HepG2 (cell line): ENCODE measurements around the gene POLE. TPM values are rescaled to one million over a fixed set of nuclear protein-coding genes. Genes with fewer than 3 reads are reported as not detected.

ENCODE experiments used
- FOXJ3 ChIP-seq: sonication (generic); formaldehyde crosslinking; IDR thresholded peaks from 2 replicates; pipeline ENCODE4 v1.4.0; 2020; ENCODE audit warnings: missing genetic modification reagents, mild to moderate bottlenecking, borderline replicate concordance
- SMYD3 ChIP-seq: sonication (generic); formaldehyde crosslinking; IDR thresholded peaks from 2 replicates; pipeline ENCODE4 v1.8.1; 2023; ENCODE audit warnings: mild to moderate bottlenecking, missing genetic modification reagents
- ZNF354B ChIP-seq: sonication (generic); formaldehyde crosslinking; IDR thresholded peaks from 2 replicates; pipeline ENCODE4 v1.8.0; 2022; ENCODE audit warnings: mild to moderate bottlenecking, missing genetic modification reagents
- polyA plus RNA-seq, 8 experiments: library from polyadenylated mRNA; depleted of rRNA in 3 of 8; stranded (reverse) in 7 of 8; unstranded in 1 of 8; fragments of >200 nt; fragmentation: Illumina TruSeq in 4 of 8; extraction: Trizol in 4 of 8; gene quantifications; 2 replicates each; pipeline versions ENCODE4 v1.2.1 to v1.2.3, GENCODE V29; 2011 to 2016; ENCODE audit warnings: low read depth in 4 of 8, missing spikeins in 1 of 8, mixed read lengths in 1 of 8; ENCODE audit not compliant: insufficient read depth in 1 of 8
- total RNA-seq, 5 experiments: library from RNA; depleted of rRNA; stranded (reverse); fragments of >200 nt; fragmentation: Illumina TruSeq; extraction: Trizol; gene quantifications; 2 replicates each; pipeline ENCODE4 v1.2.3, GENCODE V29; 2016; ENCODE audit warnings: low read depth in 1 of 5
- TF ChIP-seq, protein P1 (sequence below): sonication (generic); formaldehyde crosslinking; IDR thresholded peaks from 2 replicates; pipeline ENCODE4 v1.4.0; 2020; ENCODE audit warnings: mild to moderate bottlenecking, missing genetic modification reagents
- TF ChIP-seq, protein P2 (sequence below): sonication (generic); formaldehyde crosslinking; IDR thresholded peaks from 2 replicates; pipeline ENCODE4 v1.5.0; 2020; ENCODE audit warnings: mild to moderate bottlenecking, missing genetic modification reagents

Gene POLE
- total and polyA plus RNA-seq, 2 of the 13 experiments (the other 11 are each of a cell fraction or from before 2014, with no cell fraction given), result 25.3 to 52.2 TPM

GRCh38 chr12:132689227-132689626 lies 2.1 kb upstream of the POLE start (continued):
- TF ChIP-seq, protein P1, sequence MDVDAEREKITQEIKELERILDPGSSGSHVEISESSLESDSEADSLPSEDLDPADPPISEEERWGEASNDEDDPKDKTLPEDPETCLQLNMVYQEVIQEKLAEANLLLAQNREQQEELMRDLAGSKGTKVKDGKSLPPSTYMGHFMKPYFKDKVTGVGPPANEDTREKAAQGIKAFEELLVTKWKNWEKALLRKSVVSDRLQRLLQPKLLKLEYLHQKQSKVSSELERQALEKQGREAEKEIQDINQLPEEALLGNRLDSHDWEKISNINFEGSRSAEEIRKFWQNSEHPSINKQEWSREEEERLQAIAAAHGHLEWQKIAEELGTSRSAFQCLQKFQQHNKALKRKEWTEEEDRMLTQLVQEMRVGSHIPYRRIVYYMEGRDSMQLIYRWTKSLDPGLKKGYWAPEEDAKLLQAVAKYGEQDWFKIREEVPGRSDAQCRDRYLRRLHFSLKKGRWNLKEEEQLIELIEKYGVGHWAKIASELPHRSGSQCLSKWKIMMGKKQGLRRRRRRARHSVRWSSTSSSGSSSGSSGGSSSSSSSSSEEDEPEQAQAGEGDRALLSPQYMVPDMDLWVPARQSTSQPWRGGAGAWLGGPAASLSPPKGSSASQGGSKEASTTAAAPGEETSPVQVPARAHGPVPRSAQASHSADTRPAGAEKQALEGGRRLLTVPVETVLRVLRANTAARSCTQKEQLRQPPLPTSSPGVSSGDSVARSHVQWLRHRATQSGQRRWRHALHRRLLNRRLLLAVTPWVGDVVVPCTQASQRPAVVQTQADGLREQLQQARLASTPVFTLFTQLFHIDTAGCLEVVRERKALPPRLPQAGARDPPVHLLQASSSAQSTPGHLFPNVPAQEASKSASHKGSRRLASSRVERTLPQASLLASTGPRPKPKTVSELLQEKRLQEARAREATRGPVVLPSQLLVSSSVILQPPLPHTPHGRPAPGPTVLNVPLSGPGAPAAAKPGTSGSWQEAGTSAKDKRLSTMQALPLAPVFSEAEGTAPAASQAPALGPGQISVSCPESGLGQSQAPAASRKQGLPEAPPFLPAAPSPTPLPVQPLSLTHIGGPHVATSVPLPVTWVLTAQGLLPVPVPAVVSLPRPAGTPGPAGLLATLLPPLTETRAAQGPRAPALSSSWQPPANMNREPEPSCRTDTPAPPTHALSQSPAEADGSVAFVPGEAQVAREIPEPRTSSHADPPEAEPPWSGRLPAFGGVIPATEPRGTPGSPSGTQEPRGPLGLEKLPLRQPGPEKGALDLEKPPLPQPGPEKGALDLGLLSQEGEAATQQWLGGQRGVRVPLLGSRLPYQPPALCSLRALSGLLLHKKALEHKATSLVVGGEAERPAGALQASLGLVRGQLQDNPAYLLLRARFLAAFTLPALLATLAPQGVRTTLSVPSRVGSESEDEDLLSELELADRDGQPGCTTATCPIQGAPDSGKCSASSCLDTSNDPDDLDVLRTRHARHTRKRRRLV (CRISPR knock-in tag), result no peak
- TF ChIP-seq ZNF354B (CRISPR knock-in tag) (no peak), FOXJ3 (CRISPR knock-in tag) (no peak), SMYD3 (no peak)
- TF ChIP-seq, protein P2, sequence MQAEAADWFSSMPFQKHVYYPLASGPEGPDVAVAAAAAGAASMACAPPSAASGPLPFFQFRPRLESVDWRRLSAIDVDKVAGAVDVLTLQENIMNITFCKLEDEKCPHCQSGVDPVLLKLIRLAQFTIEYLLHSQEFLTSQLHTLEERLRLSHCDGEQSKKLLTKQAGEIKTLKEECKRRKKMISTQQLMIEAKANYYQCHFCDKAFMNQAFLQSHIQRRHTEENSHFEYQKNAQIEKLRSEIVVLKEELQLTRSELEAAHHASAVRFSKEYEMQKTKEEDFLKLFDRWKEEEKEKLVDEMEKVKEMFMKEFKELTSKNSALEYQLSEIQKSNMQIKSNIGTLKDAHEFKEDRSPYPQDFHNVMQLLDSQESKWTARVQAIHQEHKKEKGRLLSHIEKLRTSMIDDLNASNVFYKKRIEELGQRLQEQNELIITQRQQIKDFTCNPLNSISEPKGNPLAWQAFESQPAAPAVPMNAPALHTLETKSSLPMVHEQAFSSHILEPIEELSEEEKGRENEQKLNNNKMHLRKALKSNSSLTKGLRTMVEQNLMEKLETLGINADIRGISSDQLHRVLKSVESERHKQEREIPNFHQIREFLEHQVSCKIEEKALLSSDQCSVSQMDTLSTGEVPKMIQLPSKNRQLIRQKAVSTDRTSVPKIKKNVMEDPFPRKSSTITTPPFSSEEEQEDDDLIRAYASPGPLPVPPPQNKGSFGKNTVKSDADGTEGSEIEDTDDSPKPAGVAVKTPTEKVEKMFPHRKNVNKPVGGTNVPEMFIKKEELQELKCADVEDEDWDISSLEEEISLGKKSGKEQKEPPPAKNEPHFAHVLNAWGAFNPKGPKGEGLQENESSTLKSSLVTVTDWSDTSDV (CRISPR knock-in tag), result no peak
